OCI-LY1 (cell line): ENCODE measurements around the gene MPP3.

Experiments
- H2AFZ ChIP-seq: fragments of 200-600 bp; sonication (generic), shearing (Covaris generic); 2 replicates; pipeline ENCODE4 v1.6.0; 2014; ENCODE audit warnings: antibody characterized with exemption, mild to moderate bottlenecking, low read length
- H3F3A ChIP-seq: fragments of 200-600 bp; sonication (generic), shearing (Covaris generic); 2 replicates; pipeline ENCODE4 v1.6.0; 2014; ENCODE audit warnings: mild to moderate bottlenecking, antibody characterized with exemption, low read length, moderate library complexity; ENCODE audit not compliant: insufficient read depth
- H3K27ac ChIP-seq: fragments of 200-600 bp; sonication (generic); 2 replicates; pipeline ENCODE4 v1.5.1; 2014; ENCODE audit warnings: low read length, mixed run types, mild to moderate bottlenecking, low read depth; ENCODE audit not compliant: poor library complexity, severe bottlenecking
- H3K27me3 ChIP-seq: fragments of 200-600 bp; sonication (generic); 2 replicates; pipeline ENCODE4 v1.6.0; 2014; ENCODE audit warnings: antibody characterized with exemption, mild to moderate bottlenecking, low read length, moderate library complexity; ENCODE audit not compliant: insufficient read depth
- H3K36me3 ChIP-seq: fragments of 200-600 bp; sonication (generic); 2 replicates; pipeline ENCODE4 v1.6.1; 2014; ENCODE audit warnings: mild to moderate bottlenecking, antibody characterized with exemption, low read length, moderate library complexity, mixed read lengths; ENCODE audit not compliant: insufficient read depth
- H3K4me1 ChIP-seq: fragments of 200-600 bp; sonication (generic); 2 replicates; pipeline ENCODE4 v1.5.1; 2014; ENCODE audit warnings: mild to moderate bottlenecking, low read length, moderate library complexity; ENCODE audit not compliant: insufficient read depth, severe bottlenecking
- H3K4me2 ChIP-seq: fragments of 200-600 bp; sonication (generic), shearing (Covaris generic); 2 replicates; pipeline ENCODE4 v1.6.1; 2014; ENCODE audit warnings: low read length
- H3K4me3 ChIP-seq: fragments of 200-600 bp; sonication (generic); 2 replicates; pipeline ENCODE4 v1.5.1; 2014; ENCODE audit warnings: low read length, low read depth, mild to moderate bottlenecking, mixed read lengths; ENCODE audit not compliant: poor library complexity, severe bottlenecking
- H3K79me2 ChIP-seq: fragments of 200-600 bp; shearing (Covaris generic); 2 replicates; pipeline ENCODE4 v1.6.1; 2016; ENCODE audit warnings: mixed run types, low read length, mixed read lengths; ENCODE audit not compliant: insufficient read depth
- H3K9ac ChIP-seq: fragments of 200-600 bp; sonication (generic), shearing (Covaris generic); 2 replicates; pipeline ENCODE4 v1.6.1; 2014; ENCODE audit warnings: mild to moderate bottlenecking, low read length, mixed read lengths
- H3K9me2 ChIP-seq: fragments of 200-600 bp; sonication (generic), shearing (Covaris generic); 2 replicates; pipeline ENCODE4 v1.6.1; 2014; ENCODE audit warnings: low read depth, mild to moderate bottlenecking, low read length, mixed read lengths
- H3K9me3 ChIP-seq: fragments of 200-600 bp; shearing (Covaris generic); 2 replicates; pipeline ENCODE4 v1.6.1; 2014; ENCODE audit warnings: low read length, mixed read lengths
- H4K20me1 ChIP-seq: fragments of 200-600 bp; sonication (generic), shearing (Covaris generic); 2 replicates; pipeline ENCODE4 v1.6.0; 2016; ENCODE audit warnings: mild to moderate bottlenecking, low read length; ENCODE audit not compliant: insufficient read depth
- EZH2 ChIP-seq: fragments of 200-600 bp; sonication (generic), shearing (Covaris generic); IDR thresholded peaks from 2 replicates; pipeline ENCODE4 v1.8.0; 2017; ENCODE audit warnings: borderline replicate concordance, mixed run types, mild to moderate bottlenecking, antibody characterized with exemption, low read length, moderate library complexity, mixed read lengths
- TF ChIP-seq, protein P1 (sequence below): fragments of 200-600 bp; sonication (generic), shearing (Covaris generic); IDR thresholded peaks from 2 replicates; pipeline ENCODE4 v1.5.1; 2017; ENCODE audit warnings: mild to moderate bottlenecking, antibody characterized with exemption, low read length, moderate library complexity, mixed read lengths

Gene MPP3

GRCh38 chr17:43753493-43754129, 79.3 kb downstream of the MPP3 start:
- TF ChIP-seq, protein P1, sequence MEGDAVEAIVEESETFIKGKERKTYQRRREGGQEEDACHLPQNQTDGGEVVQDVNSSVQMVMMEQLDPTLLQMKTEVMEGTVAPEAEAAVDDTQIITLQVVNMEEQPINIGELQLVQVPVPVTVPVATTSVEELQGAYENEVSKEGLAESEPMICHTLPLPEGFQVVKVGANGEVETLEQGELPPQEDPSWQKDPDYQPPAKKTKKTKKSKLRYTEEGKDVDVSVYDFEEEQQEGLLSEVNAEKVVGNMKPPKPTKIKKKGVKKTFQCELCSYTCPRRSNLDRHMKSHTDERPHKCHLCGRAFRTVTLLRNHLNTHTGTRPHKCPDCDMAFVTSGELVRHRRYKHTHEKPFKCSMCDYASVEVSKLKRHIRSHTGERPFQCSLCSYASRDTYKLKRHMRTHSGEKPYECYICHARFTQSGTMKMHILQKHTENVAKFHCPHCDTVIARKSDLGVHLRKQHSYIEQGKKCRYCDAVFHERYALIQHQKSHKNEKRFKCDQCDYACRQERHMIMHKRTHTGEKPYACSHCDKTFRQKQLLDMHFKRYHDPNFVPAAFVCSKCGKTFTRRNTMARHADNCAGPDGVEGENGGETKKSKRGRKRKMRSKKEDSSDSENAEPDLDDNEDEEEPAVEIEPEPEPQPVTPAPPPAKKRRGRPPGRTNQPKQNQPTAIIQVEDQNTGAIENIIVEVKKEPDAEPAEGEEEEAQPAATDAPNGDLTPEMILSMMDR: no peak
- no peak for TF ChIP-seq EZH2
- no peak overlapping the region for H3K9ac ChIP-seq
- peaks cover 9% of the 10 kb centered on the region; the same call in 1 of the 2 replicates for H3K27me3 ChIP-seq

More at GRCh38 chr17:43753493-43754129, 79.3 kb downstream of the MPP3 start:
- H3K36me3 ChIP-seq: no peaks in the 10 kb centered on the region
- no peaks in the 10 kb centered on the region for H3K79me2 ChIP-seq
- H4K20me1 ChIP-seq: no peaks in the 10 kb centered on the region
- H2AFZ ChIP-seq: no peak overlapping the region
- H3F3A ChIP-seq: no peaks in the 10 kb centered on the region
- H3K9me3 ChIP-seq: no peaks in the 10 kb centered on the region
- H3K27ac ChIP-seq: no peak overlapping the region
- no peaks in the 10 kb centered on the region for H3K4me1 ChIP-seq
- no peak overlapping the region for H3K4me2 ChIP-seq
- H3K9me2 ChIP-seq: no peaks in the 10 kb centered on the region
- no peak overlapping the region for H3K4me3 ChIP-seq
